GM19324 (cell line): ENCODE measurements around the gene ZKSCAN1.

Experiments used
- ATAC-seq: cut with Tn5 transposase; IDR thresholded peaks from one replicate; pipeline ENCODE4 v1.9.1; 2021; ENCODE audit warnings: mild to moderate bottlenecking, moderate library complexity; ENCODE audit not compliant: unreplicated experiment, low FRiP score

ZKSCAN1 gene

GRCh38 chr7:100033526-100033925, 18.1 kb downstream of the ZKSCAN1 start:
- ATAC-seq: no peak

- ATAC-seq: no peak
Observed at GRCh38 chr7:100034871-100035510, 19.6 kb downstream of the ZKSCAN1 start.

- ATAC-seq: no peak
Observed at GRCh38 chr7:100035876-100036275, 20.5 kb downstream of the ZKSCAN1 start.

GRCh38 chr7:100038326-100038725, 22.9 kb downstream of the ZKSCAN1 start:
- ATAC-seq: no peak

GRCh38 chr7:100040575-100040974, 25.2 kb downstream of the ZKSCAN1 start:
- ATAC-seq: no peak

GRCh38 chr7:100044718-100045117, 29.3 kb downstream of the ZKSCAN1 start:
- no peak for ATAC-seq

GRCh38 chr7:100048680-100049079, 33.3 kb downstream of the ZKSCAN1 start:
- no peak for ATAC-seq

- peak; percentile 93 for ATAC-seq
Observed at GRCh38 chr7:100049441-100050291, 34.3 kb downstream of the ZKSCAN1 start, which contains the start of gene ZSCAN21. Gene ZSCAN21, plus strand, starts transcription at chr7:100049774. Its CDS starts 7,233 bp downstream, at chr7:100057007.

- no peak for ATAC-seq
Observed at GRCh38 chr7:100051611-100052010, 36.2 kb downstream of the ZKSCAN1 start.

GRCh38 chr7:100053215-100053614, 37.8 kb downstream of the ZKSCAN1 start:
- no peak for ATAC-seq

- ATAC-seq: no peak
Observed at GRCh38 chr7:100057006-100057405, 41.6 kb downstream of the ZKSCAN1 start.

GRCh38 chr7:100059251-100059739, 43.9 kb downstream of the ZKSCAN1 start:
- no peak for ATAC-seq

GRCh38 chr7:100061518-100062193, 46.3 kb downstream of the ZKSCAN1 start:
- ATAC-seq: no peak

- no peak for ATAC-seq
Observed at GRCh38 chr7:100063376-100063775, 48.0 kb downstream of the ZKSCAN1 start.

GRCh38 chr7:100064162-100064561, 48.8 kb downstream of the ZKSCAN1 start:
- ATAC-seq: no peak

GRCh38 chr7:100065452-100066186, 50.2 kb downstream of the ZKSCAN1 start:
- ATAC-seq: no peak

- no peak for ATAC-seq
Observed at GRCh38 chr7:100066953-100067352, 51.6 kb downstream of the ZKSCAN1 start.

GRCh38 chr7:100069991-100070390, 54.6 kb downstream of the ZKSCAN1 start:
- no peak for ATAC-seq

GRCh38 chr7:100071018-100071723, 55.8 kb downstream of the ZKSCAN1 start:
- ATAC-seq: no peak

- no peak for ATAC-seq
Observed at GRCh38 chr7:100072462-100072861, 57.1 kb downstream of the ZKSCAN1 start.
